H9 (cell line): ENCODE data around the gene CD180. TPM values are rescaled to one million over a fixed set of nuclear protein-coding genes. Genes with fewer than 3 reads are reported as not detected.

Experiments
- DNase-seq: peaks from one replicate; pipeline ENCODE4 v3.0.0-alpha.2; 2017
- H2AFZ ChIP-seq: one replicate; pipeline ENCODE4 v1.6.1; 2013; ENCODE audit warnings: mild to moderate bottlenecking, low read length, control low read depth, moderate library complexity
- H2AK5ac ChIP-seq: 2 replicates; pipeline ENCODE4 v1.6.1; 2013; ENCODE audit warnings: low read length, control low read depth, mixed read lengths; ENCODE audit not compliant: insufficient read length
- H2BK120ac ChIP-seq: one replicate; pipeline ENCODE4 v1.6.1; 2013; ENCODE audit warnings: low read depth, mild to moderate bottlenecking, low read length, control low read depth, inconsistent platforms; ENCODE audit not compliant: poor library complexity, severe bottlenecking
- H2BK12ac ChIP-seq: 2 replicates; pipeline ENCODE4 v1.6.1; 2013; ENCODE audit warnings: low read length, control low read depth, mixed read lengths, low read depth; ENCODE audit not compliant: insufficient read length
- H2BK15ac ChIP-seq: 2 replicates; pipeline ENCODE4 v1.6.1; 2013; ENCODE audit warnings: low read depth, low read length, control low read depth
- H2BK20ac ChIP-seq: one replicate; pipeline ENCODE4 v1.6.1; 2013; ENCODE audit warnings: low read depth, mild to moderate bottlenecking, low read length, control low read depth, inconsistent platforms; ENCODE audit not compliant: poor library complexity, severe bottlenecking
- H2BK5ac ChIP-seq: 2 replicates; pipeline ENCODE4 v1.6.1; 2013; ENCODE audit warnings: low read length, control low read depth, mixed read lengths; ENCODE audit not compliant: insufficient read length
- H3K14ac ChIP-seq: 2 replicates; pipeline ENCODE4 v1.6.1; 2013; ENCODE audit warnings: low read length, control low read depth; ENCODE audit not compliant: insufficient read depth
- H3K18ac ChIP-seq: 2 replicates; pipeline ENCODE4 v1.6.1; 2013; ENCODE audit warnings: low read depth, mild to moderate bottlenecking, mixed read lengths, low read length, control low read depth; ENCODE audit not compliant: insufficient read length
- H3K23ac ChIP-seq: 2 replicates; pipeline ENCODE4 v1.6.1; 2013; ENCODE audit warnings: low read length, control low read depth, mixed read lengths, low read depth; ENCODE audit not compliant: insufficient read length
- H3K23me2 ChIP-seq: 2 replicates; pipeline ENCODE4 v1.6.1; 2013; ENCODE audit warnings: low read depth, mild to moderate bottlenecking, mixed read lengths, low read length, control low read depth; ENCODE audit not compliant: insufficient read length, poor library complexity, severe bottlenecking
- H3K27ac ChIP-seq: 2 replicates; pipeline ENCODE4 v1.5.1; 2013; ENCODE audit warnings: low read length, control low read depth, mixed read lengths, low read depth; ENCODE audit not compliant: insufficient read length
- H3K27me3 ChIP-seq: 2 replicates; pipeline ENCODE4 v1.6.1; 2013; ENCODE audit warnings: low read length, control low read depth, inconsistent platforms; ENCODE audit not compliant: insufficient read depth
- H3K4ac ChIP-seq: 2 replicates; pipeline ENCODE4 v1.6.1; 2013; ENCODE audit warnings: low read depth, mild to moderate bottlenecking, control low read depth, inconsistent platforms, low read length, moderate library complexity
- H3K4me1 ChIP-seq: 2 replicates; pipeline ENCODE4 v1.6.1; 2013; ENCODE audit warnings: low read length, control low read depth, inconsistent platforms; ENCODE audit not compliant: insufficient read depth
- H3K4me2 ChIP-seq: 2 replicates; pipeline ENCODE4 v1.6.1; 2013; ENCODE audit warnings: low read length, control low read depth, mixed read lengths; ENCODE audit not compliant: insufficient read length, insufficient read depth
- H3K56ac ChIP-seq: 2 replicates; pipeline ENCODE4 v1.6.1; 2013; ENCODE audit warnings: low read depth, mild to moderate bottlenecking, mixed read lengths, low read length, control low read depth; ENCODE audit not compliant: insufficient read length
- H3K79me1 ChIP-seq: 2 replicates; pipeline ENCODE4 v1.6.1; 2013; ENCODE audit warnings: low read depth, mild to moderate bottlenecking, moderate library complexity, low read length, control low read depth, inconsistent platforms; ENCODE audit not compliant: insufficient read depth, poor library complexity, severe bottlenecking
- H3K79me2 ChIP-seq: 2 replicates; pipeline ENCODE4 v1.6.1; 2013; ENCODE audit warnings: low read length, control low read depth, inconsistent platforms; ENCODE audit not compliant: insufficient read depth
- H3K9ac ChIP-seq: 2 replicates; pipeline ENCODE4 v1.6.1; 2013; ENCODE audit warnings: low read length, control low read depth, mixed read lengths; ENCODE audit not compliant: insufficient read length; ENCODE audit errors: extremely low read depth
- H3K9me3 ChIP-seq: one replicate; pipeline ENCODE4 v1.6.1; 2013; ENCODE audit warnings: low read depth, low read length, inconsistent platforms; ENCODE audit not compliant: control insufficient read depth
- H3T11ph ChIP-seq: one replicate; pipeline ENCODE4 v1.6.1; 2013; ENCODE audit warnings: mild to moderate bottlenecking, low read length, control low read depth, inconsistent platforms
- H4K20me1 ChIP-seq: one replicate; pipeline ENCODE4 v1.6.1; 2013; ENCODE audit not compliant: control insufficient read depth, insufficient read length, insufficient read depth
- H4K5ac ChIP-seq: 2 replicates; pipeline ENCODE4 v1.6.1; 2013; ENCODE audit warnings: low read depth, mild to moderate bottlenecking, mixed read lengths, low read length, control low read depth; ENCODE audit not compliant: insufficient read length
- H4K8ac ChIP-seq: replicated peaks from 2 replicates; pipeline ENCODE4 v1.6.1; 2013; ENCODE audit warnings: low read length, control low read depth, mixed read lengths, low read depth; ENCODE audit not compliant: insufficient read length
- H4K91ac ChIP-seq: 2 replicates; pipeline ENCODE4 v1.6.1; 2013; ENCODE audit warnings: low read depth, mild to moderate bottlenecking, moderate library complexity, mixed read lengths, low read length, control low read depth; ENCODE audit not compliant: insufficient read length
- H3K27ac Mint-ChIP-seq, 3 experiments: 2 replicates in 2 of 3; 3 replicates in 1 of 3; pipeline ENCODE4 v1.8.0; 2020 to 2021; ENCODE audit warnings: mixed read lengths in 3 of 3, mild to moderate bottlenecking in 1 of 3, moderate library complexity in 1 of 3
- H3K27me3 Mint-ChIP-seq: 2 replicates; pipeline ENCODE4 v1.8.0; 2021; ENCODE audit warnings: low read depth, mild to moderate bottlenecking, moderate library complexity, mixed read lengths
- H3K36me3 Mint-ChIP-seq, 3 experiments: 2 replicates in 2 of 3; 3 replicates in 1 of 3; pipeline ENCODE4 v1.8.0; 2020 to 2021; ENCODE audit warnings: low read depth in 3 of 3, mixed read lengths in 3 of 3; ENCODE audit not compliant: insufficient read depth in 1 of 3
- H3K4me1 Mint-ChIP-seq, 2 experiments: 2 replicates each; pipeline ENCODE4 v1.8.0; 2020; ENCODE audit warnings: mixed read lengths in 2 of 2
- H3K4me3 Mint-ChIP-seq, 2 experiments: 2 replicates in 1 of 2; 3 replicates in 1 of 2; pipeline ENCODE4 v1.8.0; 2020 to 2021; ENCODE audit warnings: mild to moderate bottlenecking in 2 of 2, mixed read lengths in 2 of 2, moderate library complexity in 1 of 2
- H3K9me3 Mint-ChIP-seq, 2 experiments: 2 replicates in 1 of 2; 3 replicates in 1 of 2; pipeline ENCODE4 v1.8.0; 2020; ENCODE audit warnings: mild to moderate bottlenecking in 2 of 2, mixed read lengths in 2 of 2, moderate library complexity in 1 of 2
- WGBS: extraction: QIAGEN DNeasy Blood & Tissue Kit; methylation state at CpG from one replicate; pipeline ENCODE4 v1.1.7; 2013; ENCODE audit warnings: missing lambda C conversion rate, low lambda C conversion rate, mixed read lengths; ENCODE audit not compliant: insufficient read length; ENCODE audit errors: extremely low coverage; 5-methylcytosine and 5-hydroxymethylcytosine counted together
- total RNA-seq: library from RNA; stranded (reverse); gene quantifications from 2 replicates; pipeline ENCODE4 v1.2.1, GENCODE V29; 2021
- TF ChIP-seq, protein P1 (sequence below): fragments of 200-600 bp; sonication (generic); conservative IDR thresholded peaks from 3 replicates; pipeline ENCODE4 v1.8.0; 2021; ENCODE audit warnings: antibody characterized with exemption, mild to moderate bottlenecking

The CD180 gene
- total RNA-seq, 1 experiment from 2014 or later = not detected

DNA sequence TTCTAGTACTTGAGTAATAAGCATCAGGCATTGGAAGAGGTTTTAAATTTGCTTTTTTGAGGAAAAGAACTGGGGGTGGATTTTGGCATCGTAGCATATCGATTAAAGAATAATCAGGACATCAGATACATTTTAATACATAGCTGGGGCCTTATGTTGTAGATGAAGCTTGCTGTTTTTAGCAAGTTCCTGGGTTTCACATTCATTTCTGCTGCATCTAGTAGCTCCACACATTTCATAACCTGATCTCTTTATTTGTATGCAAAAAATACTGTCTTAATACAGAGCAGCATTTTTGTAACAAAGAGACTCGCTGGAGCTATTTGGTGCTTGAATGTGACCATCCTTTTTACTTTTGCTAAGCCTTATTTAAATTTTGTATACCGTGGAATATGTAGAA lies 28.5 kb downstream of the CD180 start:
- Histone ChIP-seq H2BK20ac (no peak overlapping the region), H3T11ph (no peak overlapping the region), H3K9ac (no peak overlapping the region), H3K79me1 (no peaks in the 10 kb centered on the region), H3K27ac (no peak overlapping the region), H2BK15ac (no peak overlapping the region), H3K23ac (no peak overlapping the region), H2BK120ac (no peak overlapping the region), H2AFZ (no peak overlapping the region), H3K23me2 (no peaks in the 10 kb centered on the region), H4K5ac (no peak overlapping the region), H2BK12ac (no peak overlapping the region), H3K4ac (no peak overlapping the region), H3K56ac (no peak overlapping the region), H3K9me3 (no peaks in the 10 kb centered on the region), H3K4me2 (no peak overlapping the region), H2BK5ac (no peak overlapping the region), H4K91ac (no peak overlapping the region), H3K79me2 (no peaks in the 10 kb centered on the region), H3K14ac (no peak overlapping the region), H3K18ac (no peak overlapping the region), H3K27me3 (no peaks in the 10 kb centered on the region), H4K8ac (no peak overlapping the region), H4K20me1 (no peaks in the 10 kb centered on the region), H2AK5ac (no peak overlapping the region), H3K4me1 (no peaks in the 10 kb centered on the region)
- Mint-ChIP-seq H3K9me3 (no peaks in the 10 kb centered on the region), H3K4me3 (no peak overlapping the region), H3K27me3 (no peaks in the 10 kb centered on the region), H3K36me3 (peaks cover 0 to 4% (median 3%) of the 10 kb centered on the region in 3 experiments; a peak in 4 of 7 replicates), H3K27ac (no peak overlapping the region), H3K4me1 (peaks cover 2 to 14% of the 10 kb centered on the region in 2 experiments)
- TF ChIP-seq, protein P1, sequence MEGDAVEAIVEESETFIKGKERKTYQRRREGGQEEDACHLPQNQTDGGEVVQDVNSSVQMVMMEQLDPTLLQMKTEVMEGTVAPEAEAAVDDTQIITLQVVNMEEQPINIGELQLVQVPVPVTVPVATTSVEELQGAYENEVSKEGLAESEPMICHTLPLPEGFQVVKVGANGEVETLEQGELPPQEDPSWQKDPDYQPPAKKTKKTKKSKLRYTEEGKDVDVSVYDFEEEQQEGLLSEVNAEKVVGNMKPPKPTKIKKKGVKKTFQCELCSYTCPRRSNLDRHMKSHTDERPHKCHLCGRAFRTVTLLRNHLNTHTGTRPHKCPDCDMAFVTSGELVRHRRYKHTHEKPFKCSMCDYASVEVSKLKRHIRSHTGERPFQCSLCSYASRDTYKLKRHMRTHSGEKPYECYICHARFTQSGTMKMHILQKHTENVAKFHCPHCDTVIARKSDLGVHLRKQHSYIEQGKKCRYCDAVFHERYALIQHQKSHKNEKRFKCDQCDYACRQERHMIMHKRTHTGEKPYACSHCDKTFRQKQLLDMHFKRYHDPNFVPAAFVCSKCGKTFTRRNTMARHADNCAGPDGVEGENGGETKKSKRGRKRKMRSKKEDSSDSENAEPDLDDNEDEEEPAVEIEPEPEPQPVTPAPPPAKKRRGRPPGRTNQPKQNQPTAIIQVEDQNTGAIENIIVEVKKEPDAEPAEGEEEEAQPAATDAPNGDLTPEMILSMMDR = no peak
- no CpG with 5 or more reads among the region's 4 CpGs for WGBS
- DNase-seq = no peak
